ENCODE results near the gene ZBTB2.
"Not testable (repeated sequence)": the region's sequence is repeated elsewhere in the genome, so short reads cannot be mapped to it uniquely, and the experiment has no call there.

The ZBTB2 gene

GRCh38 chr6:151349651-151350270 lies 41.6 kb downstream of the ZBTB2 start:
- intact Hi-C loops (cut with DNase I): no loop called here

GRCh38 chr6:151342750-151343149 lies 48.6 kb downstream of the ZBTB2 start:
- DNase-seq; intact Hi-C loops (cut with DNase I): not testable (repeated sequence)

More at GRCh38 chr6:151349651-151350270, 41.6 kb downstream of the ZBTB2 start:
- DNase-seq: no peak

GRCh38 chr6:151341476-151342195 lies 49.7 kb downstream of the ZBTB2 start:
- peak in 1 of 42 donors; percentile 23 for DNase-seq
- intact Hi-C loops (cut with DNase I): no loop called here

- DNase-seq: peak in 1 of 42 donors; percentile 26
- intact Hi-C loops (cut with DNase I): no loop called here
Observed at GRCh38 chr6:151340219-151340978, 51.0 kb downstream of the ZBTB2 start.

GRCh38 chr6:151339369-151339768 lies 52.0 kb downstream of the ZBTB2 start:
- intact Hi-C loops (cut with DNase I): loop anchor here (5.0 kb wide), 1 partner anchor 447 kb away; no protein-coding TSS in a partner anchor
- DNase-seq: no peak

GRCh38 chr6:151338651-151339200 lies 52.6 kb downstream of the ZBTB2 start:
- no peak for DNase-seq
- intact Hi-C loops (cut with DNase I): loop anchor here (5.0 kb wide), 1 partner anchor 446 kb away; no protein-coding TSS in a partner anchor

- intact Hi-C loops (cut with DNase I): loop anchor here (5.0 kb wide), 1 partner anchor 444 kb away; no protein-coding TSS in a partner anchor
- DNase-seq: no peak
Observed at GRCh38 chr6:151335930-151336329, 55.4 kb downstream of the ZBTB2 start.

- intact Hi-C loops (cut with DNase I): no loop called here
Observed at GRCh38 chr6:151330130-151330696, 61.1 kb downstream of the ZBTB2 start.

GRCh38 chr6:151327101-151327500 lies 64.3 kb downstream of the ZBTB2 start:
- no peak for DNase-seq
- intact Hi-C loops (cut with DNase I): no loop called here

More at GRCh38 chr6:151330130-151330696, 61.1 kb downstream of the ZBTB2 start:
- no peak for DNase-seq

GRCh38 chr6:151326116-151326825 lies 65.1 kb downstream of the ZBTB2 start:
- intact Hi-C loops (cut with DNase I): no loop called here
- no peak for DNase-seq

- peak in 28 of 42 donors; percentile 10 to 54 (median 28) for DNase-seq
- intact Hi-C loops (cut with DNase I): no loop called here
Observed at GRCh38 chr6:151325075-151326050, 66.0 kb downstream of the ZBTB2 start.

GRCh38 chr6:151324488-151324825 lies 66.9 kb downstream of the ZBTB2 start:
- DNase-seq: no peak
- intact Hi-C loops (cut with DNase I): loop anchor here (5.0 kb wide), 2 partner anchors 312 to 432 kb away; no protein-coding TSS in a partner anchor

GRCh38 chr6:151323791-151324487 lies 67.4 kb downstream of the ZBTB2 start:
- DNase-seq: peak; percentile 52 to 92 (median 83)
- intact Hi-C loops (cut with DNase I): loop anchor here (5.0 kb wide), 2 partner anchors 312 to 432 kb away; no protein-coding TSS in a partner anchor

GRCh38 chr6:151322570-151322969 lies 68.8 kb downstream of the ZBTB2 start:
- intact Hi-C loops (cut with DNase I): loop anchor here (5.0 kb wide), 2 partner anchors 310 to 430 kb away; no protein-coding TSS in a partner anchor
- DNase-seq: no peak

GRCh38 chr6:151321438-151321837 lies 69.9 kb downstream of the ZBTB2 start:
- no peak for DNase-seq
- intact Hi-C loops (cut with DNase I): loop anchor here (5.0 kb wide), 2 partner anchors 309 to 429 kb away; no protein-coding TSS in a partner anchor

- intact Hi-C loops (cut with DNase I): loop anchor here (5.0 kb wide), 2 partner anchors 308 to 428 kb away; no protein-coding TSS in a partner anchor
- no peak for DNase-seq
Observed at GRCh38 chr6:151320140-151320539, 71.2 kb downstream of the ZBTB2 start.
